Limb (tissue), 2 donors: ENCODE results near the gene PPP1R15B.
A peak's percentile ranks its signal among the peaks of the same experiment; 100 is the strongest.
"Not testable (repeated sequence)": the region's sequence is repeated elsewhere in the genome, so short reads cannot be mapped to it uniquely, and the experiment has no call there.

Experiments
- DNase-seq, 2 donors: peaks; one replicate each; pipeline ENCODE4 v3.0.0-alpha.2; 2016; ENCODE audit errors: extremely low spot score in 2 of 2

PPP1R15B gene

DNA sequence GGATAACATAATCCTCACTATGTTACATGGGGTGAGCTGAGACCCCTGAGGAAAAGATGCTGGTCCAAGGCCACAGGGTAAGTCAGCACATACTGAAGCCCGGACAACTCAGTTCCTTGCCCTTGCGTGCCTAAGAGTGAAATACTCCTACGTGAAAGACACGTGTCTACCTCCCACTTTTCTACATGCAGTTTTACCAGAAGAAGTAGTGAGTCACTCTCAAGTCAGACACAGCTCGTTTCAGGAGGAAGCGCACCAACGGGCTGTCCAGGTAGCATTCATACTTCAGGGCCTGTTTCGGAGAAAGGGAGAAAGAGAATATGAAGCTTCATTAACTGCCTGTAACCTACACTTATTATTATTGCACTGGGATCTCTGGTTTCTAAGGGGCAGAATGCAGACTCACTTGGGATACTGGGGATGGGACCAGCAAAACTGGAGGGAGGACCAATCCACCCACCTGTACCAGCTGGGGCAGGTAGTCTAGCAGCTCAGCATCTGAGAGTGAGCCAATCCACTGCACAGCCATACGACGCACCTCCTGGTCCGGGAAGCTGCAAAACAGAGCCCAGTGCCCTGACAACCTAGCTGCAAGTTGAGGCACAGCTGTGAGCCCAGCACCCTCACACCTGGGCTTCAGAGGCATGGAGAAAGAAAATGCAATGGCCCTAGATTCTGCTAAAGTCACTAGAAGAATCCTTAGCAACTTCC lies 32.4 kb upstream of the PPP1R15B start:
- no peak for DNase-seq

DNA sequence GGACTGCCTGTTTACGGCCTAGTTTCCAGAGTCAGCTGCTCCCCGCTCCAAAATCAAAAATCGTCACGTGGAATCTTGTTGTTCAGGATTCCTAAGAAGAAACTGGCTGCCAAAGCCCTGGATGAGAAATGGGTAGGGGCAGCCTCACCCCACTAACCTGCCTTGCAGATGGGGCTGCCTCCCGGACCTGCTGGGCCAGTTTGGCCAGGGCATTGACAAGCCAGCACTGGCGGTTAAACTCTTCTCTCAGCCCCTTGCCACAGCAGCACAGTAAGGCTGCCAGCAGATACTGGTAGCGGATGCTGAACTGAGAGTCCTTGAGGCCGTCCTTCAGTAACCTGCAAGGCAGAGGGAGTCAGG lies 31.6 kb upstream of the PPP1R15B start:
- DNase-seq = no peak

GRCh38 chr1:204442376-204443259 lies 31.0 kb upstream of the PPP1R15B start:
- DNase-seq = no peak

DNA sequence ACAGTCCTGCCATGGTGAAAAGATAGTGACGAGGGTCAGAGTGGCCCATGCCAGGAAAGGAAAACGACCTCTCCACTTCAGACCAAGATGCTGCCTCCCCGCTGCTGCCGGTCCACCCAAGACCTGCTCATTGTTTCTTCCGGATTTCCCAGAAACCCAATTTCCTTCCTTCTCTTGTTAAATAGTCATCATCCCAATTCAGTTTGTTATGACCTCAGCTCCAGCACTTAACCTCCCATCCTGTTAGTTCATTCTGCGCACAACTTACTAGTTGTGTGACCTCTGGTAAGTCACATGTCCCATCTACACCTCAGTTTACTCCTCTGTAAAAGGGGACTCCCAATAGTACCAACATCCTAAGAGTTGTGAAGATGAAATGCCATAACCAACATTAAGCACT lies 29.9 kb upstream of the PPP1R15B start:
- no peak for DNase-seq

DNA sequence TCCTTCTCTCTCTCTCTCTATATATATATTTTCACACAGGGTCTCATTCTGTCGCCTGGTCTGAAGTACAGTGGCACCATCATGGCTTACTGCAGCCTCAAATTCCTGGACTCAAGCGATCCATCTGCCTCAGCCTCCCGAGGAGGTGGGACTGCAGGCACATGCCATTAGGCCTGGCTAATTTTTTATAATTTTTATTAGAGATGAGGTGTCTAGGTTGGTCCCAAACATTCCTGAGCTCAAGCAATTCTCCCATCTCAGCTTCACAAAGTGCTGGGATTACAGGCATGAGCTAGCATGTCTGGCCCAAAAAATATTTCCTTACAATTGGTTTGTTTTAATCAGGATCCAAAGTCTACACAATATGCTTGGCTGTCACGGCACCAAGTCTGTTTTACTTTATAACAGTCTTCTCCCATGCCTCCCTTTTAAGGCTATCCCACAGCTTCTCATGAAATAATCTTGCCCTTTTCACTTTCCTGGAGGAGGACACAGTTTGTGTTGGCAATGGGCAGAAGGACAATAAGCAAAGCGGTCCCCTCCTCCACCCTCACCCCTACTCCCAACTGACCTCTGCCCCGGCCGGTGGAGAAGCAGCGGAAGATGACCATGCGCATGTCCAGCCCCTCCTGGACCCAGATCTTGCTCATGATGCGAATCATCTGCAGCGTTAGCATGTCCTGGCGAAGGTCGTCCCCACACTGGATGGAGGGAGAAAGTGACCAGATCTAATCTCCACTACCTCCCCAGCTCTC lies 28.2 kb upstream of the PPP1R15B start:
- DNase-seq = no peak

DNA sequence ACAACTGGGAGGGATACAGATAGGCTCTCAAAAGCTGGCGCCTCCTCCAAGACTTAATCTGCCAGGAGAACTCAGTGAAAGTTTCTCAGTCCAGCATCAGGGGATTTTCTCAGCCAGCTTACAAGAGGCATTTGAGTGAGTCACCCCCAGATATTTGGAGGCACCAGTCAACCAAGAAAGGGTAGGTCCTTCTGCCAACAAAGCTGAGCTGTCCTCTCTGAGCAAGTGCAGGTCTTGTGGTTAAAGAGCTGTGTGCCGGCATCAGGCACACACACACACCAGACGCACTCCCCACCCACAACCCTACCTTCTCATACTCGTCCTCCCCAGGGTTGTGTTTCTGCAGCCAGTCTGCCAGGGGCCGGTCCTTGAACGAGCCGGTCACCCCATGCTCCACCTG lies 27.0 kb upstream of the PPP1R15B start:
- no peak for DNase-seq

DNA sequence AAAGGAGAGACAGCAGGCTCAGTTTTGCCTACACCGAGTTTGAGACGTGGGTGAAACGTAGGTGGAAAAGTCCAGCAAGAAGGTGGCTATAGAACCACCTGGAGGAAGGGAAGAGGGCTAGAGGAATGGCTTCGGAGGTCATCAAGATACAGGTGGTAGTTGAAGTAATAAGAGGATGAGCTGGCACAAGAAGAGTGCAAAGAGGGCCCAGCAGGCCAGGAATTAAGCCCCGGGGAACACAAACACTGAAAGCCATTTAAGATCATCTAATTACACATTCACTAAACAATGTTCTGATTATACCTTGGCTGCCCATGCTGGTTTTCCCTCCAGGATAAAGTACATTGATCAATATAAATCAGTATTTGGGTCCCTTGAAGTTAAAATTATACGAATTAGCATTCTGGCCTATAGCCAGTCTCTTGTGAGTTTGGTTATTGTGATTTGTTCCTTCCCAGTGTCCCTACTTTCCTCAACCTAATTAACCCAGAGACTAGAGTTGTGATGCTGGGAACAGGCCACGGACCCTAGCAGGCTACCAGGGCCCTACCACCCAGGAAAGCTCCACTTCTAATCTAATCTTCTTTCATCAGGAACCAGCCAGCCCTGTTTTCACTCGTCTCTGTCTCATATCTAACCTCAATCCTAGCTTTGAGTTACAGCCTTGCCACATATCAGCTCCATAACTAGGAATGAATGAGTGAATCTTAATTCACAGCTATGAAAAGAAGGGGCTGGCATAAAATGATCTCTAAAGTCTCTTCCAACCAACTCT lies 26.4 kb upstream of the PPP1R15B start:
- DNase-seq = no peak

GRCh38 chr1:204435872-204436271 lies 24.3 kb upstream of the PPP1R15B start:
- DNase-seq = no peak

DNA sequence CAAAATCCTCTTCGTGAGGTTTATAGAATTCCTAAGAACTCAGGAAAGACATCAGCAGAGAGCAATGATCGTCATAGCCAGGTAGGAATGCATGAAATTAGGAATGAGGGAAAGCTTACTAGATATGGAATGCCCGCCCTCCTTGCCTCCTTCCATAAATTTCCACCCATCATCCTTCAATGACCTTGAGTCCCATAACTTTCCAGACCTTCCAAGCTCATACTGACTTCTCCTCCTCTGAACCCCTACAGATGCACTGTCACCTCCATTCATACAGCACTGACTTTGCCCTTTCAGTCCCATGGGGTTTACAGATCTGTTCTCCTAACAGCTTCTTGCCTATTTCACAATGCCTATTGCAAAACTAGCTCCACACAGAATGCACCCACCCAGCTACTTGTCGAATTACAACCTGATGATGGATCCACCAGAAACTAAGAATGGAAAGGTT lies 23.8 kb upstream of the PPP1R15B start:
- DNase-seq = no peak

- DNase-seq = no peak
Observed at GRCh38 chr1:204434116-204434755, 22.6 kb upstream of the PPP1R15B start.

GRCh38 chr1:204432708-204433107 lies 21.1 kb upstream of the PPP1R15B start:
- no peak for DNase-seq

DNA sequence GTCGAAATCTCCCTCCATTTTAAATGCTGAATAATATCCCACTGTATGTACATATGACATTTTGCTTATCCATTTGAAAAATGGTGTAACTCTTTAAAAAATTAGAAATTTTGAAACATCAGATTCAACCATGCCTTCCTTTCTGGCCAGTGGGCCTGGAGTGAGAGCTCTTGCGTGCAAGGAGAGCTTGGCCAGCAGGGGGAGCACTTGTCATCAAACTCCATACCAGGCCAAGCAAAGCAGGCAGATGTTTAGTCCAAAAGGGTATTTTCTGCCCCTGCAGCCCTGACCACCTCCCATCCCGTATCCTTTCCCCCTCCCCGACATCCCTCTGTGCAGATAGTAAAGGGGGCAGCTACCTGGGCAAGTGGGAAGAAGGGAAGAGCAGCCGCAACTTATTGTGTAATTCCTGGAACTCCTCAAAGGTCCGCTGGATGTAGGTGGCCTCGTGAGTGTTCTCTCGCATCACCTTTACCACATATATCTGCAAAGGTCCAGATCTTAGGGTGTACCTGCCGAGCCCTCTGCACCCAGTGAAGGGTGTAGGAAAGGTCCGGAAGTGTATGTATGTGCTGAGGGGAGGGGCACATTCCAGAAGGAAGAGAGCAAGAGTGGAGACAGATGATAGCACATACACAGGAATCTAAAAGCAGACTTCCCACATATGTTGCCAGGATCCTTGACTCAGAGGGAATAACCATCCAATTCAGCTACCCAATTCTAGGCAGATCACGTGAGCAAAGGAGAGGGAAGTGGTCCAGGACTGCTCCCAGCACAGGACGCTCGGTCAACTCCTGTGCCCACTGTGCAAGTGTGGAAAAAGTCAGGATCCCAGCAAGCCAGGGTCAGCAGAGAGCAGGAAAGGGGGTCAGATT lies 19.9 kb upstream of the PPP1R15B start:
- peak; percentile 81 to 88 for DNase-seq

DNA sequence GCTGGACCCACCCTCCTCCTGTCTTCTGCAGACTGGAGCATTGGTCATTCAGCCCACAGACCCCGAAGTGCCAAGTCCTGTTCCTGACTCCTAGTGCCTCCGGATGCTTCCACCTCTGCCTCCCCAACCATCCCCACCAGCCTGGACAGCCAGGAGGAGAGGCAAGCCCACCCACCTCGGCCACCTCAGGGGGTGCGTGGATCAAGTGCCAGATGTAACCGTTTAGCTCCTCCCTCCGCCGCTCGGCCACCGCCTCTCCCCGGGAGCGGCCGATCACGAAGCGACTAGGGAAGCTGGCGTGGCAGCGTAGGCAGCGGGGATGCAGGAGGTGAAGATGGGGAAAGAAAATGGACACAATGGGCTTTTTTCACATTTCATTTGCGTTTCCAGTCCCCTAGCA lies 18.1 kb upstream of the PPP1R15B start:
- DNase-seq = no peak

DNA sequence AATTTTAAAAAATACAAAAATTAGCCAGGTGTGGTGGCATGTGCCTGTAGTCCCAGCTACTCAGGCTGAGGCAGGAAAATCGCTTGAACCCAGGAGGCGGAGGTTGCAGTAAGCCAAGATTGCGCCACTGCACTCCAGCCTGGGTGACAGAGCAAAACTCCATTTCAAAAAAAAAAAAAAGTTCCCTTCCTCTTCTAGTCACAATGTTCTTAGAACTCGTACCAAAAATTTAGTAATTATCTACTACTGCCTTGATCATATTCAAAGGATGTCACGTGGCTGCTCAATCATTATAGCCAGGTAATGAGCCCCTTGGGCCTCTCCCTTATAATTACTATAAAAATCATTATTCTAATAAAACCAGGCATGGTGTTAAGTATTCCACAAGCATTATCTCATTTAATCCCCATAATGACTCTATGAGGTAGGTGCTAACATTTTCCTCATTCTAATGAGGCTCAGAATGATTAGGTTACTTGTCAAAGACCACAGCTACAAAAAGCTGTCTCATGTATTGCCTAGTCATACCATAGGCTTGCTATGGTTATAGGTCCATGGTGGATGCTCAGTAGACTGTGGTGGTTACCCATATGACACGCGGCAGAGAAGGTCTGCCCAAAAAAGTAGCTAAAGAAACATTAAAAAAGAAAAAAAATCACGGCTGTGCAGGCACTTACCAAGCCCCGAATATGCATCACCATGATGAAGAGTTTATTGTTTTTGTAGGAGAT lies 15.5 kb upstream of the PPP1R15B start:
- no peak for DNase-seq

DNA sequence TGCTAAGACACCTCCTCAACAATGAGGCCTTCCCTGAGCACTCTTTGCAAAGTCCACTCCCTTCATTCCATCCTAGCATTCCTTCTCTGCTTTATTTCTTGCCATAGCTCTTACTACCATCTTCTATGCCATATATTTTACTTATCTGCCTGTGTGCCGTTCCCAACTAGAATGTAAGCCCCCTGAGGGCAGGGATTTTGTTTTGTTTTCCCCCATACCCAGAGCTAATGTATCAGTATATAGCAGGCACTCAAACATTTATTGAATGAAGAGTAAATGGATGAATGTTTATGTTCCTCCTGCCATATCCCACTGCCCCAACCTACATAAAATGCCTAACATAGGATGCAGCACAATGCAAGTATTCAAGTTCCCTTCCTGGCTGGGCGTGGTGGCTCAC lies 14.9 kb upstream of the PPP1R15B start:
- DNase-seq = no peak

DNA sequence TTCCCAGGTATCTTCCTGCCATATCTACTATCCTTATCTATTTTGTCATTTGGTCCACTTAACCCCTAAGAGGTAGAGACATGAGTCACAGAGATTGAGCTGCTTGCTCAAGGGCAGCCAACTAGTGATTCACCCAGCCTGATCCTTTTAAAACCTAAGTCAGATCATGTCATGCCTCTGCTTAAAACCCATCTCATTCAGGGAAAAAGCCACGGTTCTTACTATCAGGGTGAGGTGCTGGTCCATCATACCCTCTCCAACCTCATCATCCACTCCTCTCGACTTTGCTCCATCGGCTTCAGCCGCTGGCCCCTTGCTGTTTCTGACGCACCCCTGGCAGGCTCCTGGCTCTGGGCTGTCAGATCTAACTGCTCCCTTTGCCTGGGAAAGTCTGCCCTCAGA lies 14.4 kb upstream of the PPP1R15B start:
- DNase-seq = no peak

- no peak for DNase-seq
Observed at GRCh38 chr1:204424621-204425020, 13.0 kb upstream of the PPP1R15B start.

GRCh38 chr1:204422061-204422705 lies 10.6 kb upstream of the PPP1R15B start:
- not testable (repeated sequence) for DNase-seq

DNA sequence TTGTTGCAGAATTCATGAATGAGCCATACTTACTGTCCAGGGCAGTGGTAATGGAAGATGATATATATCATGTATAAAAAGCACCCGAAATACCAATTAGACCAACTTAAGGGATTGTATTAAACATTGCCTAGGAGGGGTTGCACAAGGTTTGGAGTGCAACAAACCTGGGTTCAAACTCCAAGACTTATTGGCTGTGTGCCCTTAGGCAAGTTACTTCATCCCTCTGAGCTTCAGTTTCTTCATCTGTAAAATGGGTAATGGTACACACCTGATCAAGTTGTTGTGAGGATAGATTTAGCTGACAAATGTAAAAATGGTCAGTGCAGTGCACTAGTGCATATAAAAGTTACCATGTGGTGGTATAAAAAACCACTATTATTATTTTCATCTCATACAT lies 9.8 kb upstream of the PPP1R15B start:
- DNase-seq = no peak
